ENCODE results near the gene RPL22.

DNA sequence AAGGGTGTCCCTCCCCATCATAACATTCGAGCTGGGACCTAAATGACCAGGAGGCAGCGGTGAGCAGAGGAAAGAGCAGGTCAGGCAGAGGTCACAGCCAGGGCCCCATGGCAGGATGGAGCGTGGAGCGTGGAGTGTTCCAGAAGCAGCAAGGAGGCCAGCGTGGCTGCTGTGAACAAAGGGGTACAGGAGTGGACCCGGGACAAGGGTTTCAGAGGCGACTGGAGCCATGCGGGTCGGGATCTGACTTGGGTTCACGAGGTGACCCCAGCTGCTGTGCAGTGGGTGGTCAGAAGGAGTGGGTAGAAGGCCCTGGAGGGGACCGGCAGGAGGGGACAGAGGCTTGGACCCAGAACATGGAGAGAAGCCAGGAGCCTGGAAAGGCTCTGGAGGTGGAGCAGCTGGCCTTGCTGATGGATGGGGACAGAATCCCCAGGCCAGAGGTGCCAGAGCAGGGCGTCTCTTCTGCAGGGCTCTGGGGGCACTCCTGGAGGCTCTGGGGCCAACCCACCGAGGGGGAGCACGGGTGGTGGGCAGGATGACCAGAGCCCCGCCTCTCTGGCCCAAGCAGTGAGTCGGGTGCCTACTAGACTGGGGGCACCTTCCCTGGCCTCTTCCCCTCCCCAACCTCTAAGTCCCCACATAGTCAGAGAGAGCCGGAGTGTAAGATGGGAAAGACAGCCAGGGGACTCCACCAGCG is 21.6 kb downstream of the RPL22 start:
- TF ChIP-seq CTCF (IDR thresholded peaks at IDR 0.05): no peak
- no peak for TF ChIP-seq POLR2AphosphoS5 (IDR thresholded peaks at IDR 0.05; ENCODE audit: low read depth, low read length)

All from Panc1 (cell line).